GM10248 (cell line): ENCODE measurements around the gene CANT1.
A peak's percentile ranks its signal among the peaks of the same experiment; 100 is the strongest.

Experiments
- CTCF ChIA-PET: fragments of 300-600 bp; sonication (Branson Sonifier 250); formaldehyde crosslinking; extraction: SDS; loops from one replicate; lab custom pipeline; 2021; ENCODE audit warnings: antibody characterized with exemption; lab: Yijun Ruan, JAX
- POLR2A ChIA-PET: fragments of 350-650 bp; sonication (Branson Sonifier 250); formaldehyde crosslinking; extraction: SDS; loops from one replicate; lab custom pipeline; 2020; ENCODE audit warnings: antibody characterized with exemption; lab: Yijun Ruan, JAX
- DNase-seq: peaks from one replicate; pipeline ENCODE4 v3.0.0; 2012; ENCODE audit errors: extremely low spot score
- CTCF ChIP-seq: IDR thresholded peaks from 2 replicates; pipeline ENCODE4 v1.5.1; 2012; ENCODE audit warnings: mild to moderate bottlenecking, low read depth; ENCODE audit errors: extremely low read depth, missing control alignments, control extremely low read depth

Gene CANT1

GRCh38 chr17:79043931-79044320, 34.4 kb upstream of the CANT1 start:
- ChIA-PET POLR2A (no interaction called here), CTCF (interaction anchor here (0.7 to 3.3 kb wide), 14 partner anchors 10 to 356 kb away, joined by 3 to 27 read pairs (median 4); no protein-coding TSS in a partner anchor)
- no peak for TF ChIP-seq CTCF
- no peak for DNase-seq

GRCh38 chr17:79043191-79043930, 33.8 kb upstream of the CANT1 start:
- POLR2A ChIA-PET: no interaction called here
- CTCF ChIA-PET: interaction anchor here (0.7 to 3.3 kb wide), 14 partner anchors 10 to 357 kb away, joined by 3 to 27 read pairs (median 4); no protein-coding TSS in a partner anchor
- no peak for TF ChIP-seq CTCF
- DNase-seq: no peak

DNA sequence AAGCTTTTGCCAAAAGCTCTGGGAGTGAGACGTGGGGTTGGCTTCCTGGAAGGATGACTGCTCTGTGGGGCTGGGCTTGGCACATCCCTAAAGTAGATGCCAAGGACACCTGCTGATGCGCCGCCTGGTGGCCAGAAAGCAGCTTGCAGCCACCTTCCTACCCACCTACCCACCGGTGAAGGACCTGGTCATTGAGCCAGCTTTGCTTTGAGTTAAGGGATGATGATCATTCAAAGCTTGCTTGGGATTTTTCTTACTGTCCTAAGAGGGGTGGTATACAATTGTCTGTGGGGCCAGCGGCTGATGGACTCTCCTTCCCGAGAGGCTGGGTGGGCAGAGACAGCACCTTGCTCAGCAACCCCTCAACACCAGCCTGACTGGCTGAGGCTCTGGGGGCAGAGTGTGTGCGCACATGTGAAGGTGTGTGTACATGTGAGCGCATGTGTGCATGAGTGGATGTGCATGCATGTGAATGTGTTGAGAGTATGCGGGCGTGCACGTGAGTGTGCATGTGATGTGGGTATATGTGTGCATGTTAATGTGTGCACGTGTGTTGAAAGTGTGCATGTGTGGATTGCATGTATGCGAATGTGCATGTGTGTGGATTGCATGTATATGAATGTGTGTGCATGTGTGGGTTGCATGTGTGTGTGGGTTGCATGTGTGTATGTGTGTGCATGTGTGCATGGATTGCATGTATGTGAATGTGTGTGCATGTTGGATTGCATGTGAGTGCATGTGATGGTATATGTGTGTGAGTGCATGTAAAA, 33.0 kb upstream of the CANT1 start:
- DNase-seq: peak; percentile 68
- ChIA-PET CTCF (interaction anchor here (0.6 to 3.0 kb wide), 17 partner anchors 10 to 358 kb away, joined by 3 to 24 read pairs (median 3); no protein-coding TSS in a partner anchor), POLR2A (no interaction called here)
- TF ChIP-seq CTCF: peak; percentile 82

- POLR2A ChIA-PET: no interaction called here
- no peak for DNase-seq
- no peak for TF ChIP-seq CTCF
- CTCF ChIA-PET: interaction anchor here (0.7 to 3.1 kb wide), 17 partner anchors 8 to 351 kb away, joined by 3 to 24 read pairs (median 4); no protein-coding TSS in a partner anchor
These were observed 32.3 kb upstream of the CANT1 start for GRCh38 chr17:79041723-79042420.

- no peak for TF ChIP-seq CTCF
- no peak for DNase-seq
- CTCF ChIA-PET: interaction anchor here (0.8 to 3.1 kb wide), 10 partner anchors 8 to 360 kb away, joined by 3 to 24 read pairs (median 5); no protein-coding TSS in a partner anchor
- POLR2A ChIA-PET: no interaction called here
These were observed 31.5 kb upstream of the CANT1 start for GRCh38 chr17:79041041-79041570.
